SK-N-SH treated with all-trans-retinoic acid at 6 μM for 48 hours (cell line): ENCODE measurements around the gene LRRK1.

ENCODE experiments used
- ATAC-seq: fragments of 200-7000 bp; cut with Tn5 transposase; 3 replicates; pipeline ENCODE4 v1.9.1; 2020; ENCODE audit warnings: mild to moderate bottlenecking, moderate library complexity
- ARNTL ChIP-seq: fragments of 450-650 bp; formaldehyde crosslinking; IDR thresholded peaks from 2 replicates; pipeline ENCODE4 v1.5.0; 2020; ENCODE audit warnings: low read depth, mild to moderate bottlenecking, moderate library complexity, borderline replicate concordance
- BACH2 ChIP-seq: fragments of 250-450 bp; sonication (Bioruptor Pico); IDR thresholded peaks from 2 replicates; pipeline ENCODE4 v1.9.0; 2021; ENCODE audit warnings: mild to moderate bottlenecking, borderline replicate concordance
- CSDC2 ChIP-seq: fragments of 250-450 bp; sonication (Bioruptor Pico); IDR thresholded peaks from 2 replicates; pipeline ENCODE4 v1.5.0; 2020; ENCODE audit warnings: mild to moderate bottlenecking, moderate library complexity
- ESRRG ChIP-seq: fragments of 250-450 bp; sonication (Bioruptor Pico); IDR thresholded peaks from 2 replicates; pipeline ENCODE4 v1.6.1; 2021; ENCODE audit warnings: mild to moderate bottlenecking
- GLIS3 ChIP-seq: fragments of 250-450 bp; sonication (Bioruptor Pico); IDR thresholded peaks from 2 replicates; pipeline ENCODE4 v1.5.0; 2020; ENCODE audit warnings: mild to moderate bottlenecking, moderate library complexity
- ISL1 ChIP-seq: fragments of 250-450 bp; sonication (Bioruptor Pico); IDR thresholded peaks from 2 replicates; pipeline ENCODE4 v2.1.2; 2022; ENCODE audit warnings: mild to moderate bottlenecking, moderate library complexity
- OSR1 ChIP-seq: fragments of 250-450 bp; sonication (Bioruptor Pico); IDR thresholded peaks from 2 replicates; pipeline ENCODE4 v1.8.0; 2022; ENCODE audit warnings: moderate library complexity, mild to moderate bottlenecking, inconsistent platforms
- PPARA ChIP-seq: fragments of 250-450 bp; sonication (Bioruptor Pico); IDR thresholded peaks from 2 replicates; pipeline ENCODE4 v1.5.0; 2020; ENCODE audit warnings: mild to moderate bottlenecking, borderline replicate concordance
- RARB ChIP-seq: fragments of 250-450 bp; sonication (Bioruptor Pico); IDR thresholded peaks from 2 replicates; pipeline ENCODE4 v1.8.0; 2021; ENCODE audit warnings: mild to moderate bottlenecking, moderate library complexity
- SNAI2 ChIP-seq: fragments of 250-450 bp; sonication (Bioruptor Pico); IDR thresholded peaks from 2 replicates; pipeline ENCODE4 v1.5.0; 2020; ENCODE audit warnings: mild to moderate bottlenecking, moderate library complexity
- TCF4 ChIP-seq: fragments of 250-450 bp; sonication (Bioruptor Pico); IDR thresholded peaks from 2 replicates; pipeline ENCODE4 v1.8.0; 2021; ENCODE audit warnings: mild to moderate bottlenecking, moderate library complexity, borderline replicate concordance
- TOX ChIP-seq: fragments of 250-450 bp; sonication (Bioruptor Pico); IDR thresholded peaks from 2 replicates; pipeline ENCODE4 v1.8.0; 2021; ENCODE audit warnings: mild to moderate bottlenecking, moderate library complexity, borderline replicate concordance
- ZC3H10 ChIP-seq: fragments of 250-450 bp; sonication (Bioruptor Pico); IDR thresholded peaks from 2 replicates; pipeline ENCODE4 v1.5.1; 2021; ENCODE audit warnings: mild to moderate bottlenecking, moderate library complexity
- ZFP3 ChIP-seq: fragments of 250-450 bp; sonication (Bioruptor Pico); IDR thresholded peaks from 2 replicates; pipeline ENCODE4 v1.5.0; 2020; ENCODE audit warnings: mild to moderate bottlenecking, moderate library complexity
- ZFP30 ChIP-seq: fragments of 450-650 bp; formaldehyde crosslinking; IDR thresholded peaks from 2 replicates; pipeline ENCODE4 v1.5.0; 2022; ENCODE audit warnings: mild to moderate bottlenecking, moderate library complexity
- ZNF565 ChIP-seq: fragments of 450-650 bp; formaldehyde crosslinking; conservative IDR thresholded peaks from 2 replicates; pipeline ENCODE4 v1.5.0; 2020; ENCODE audit warnings: low read depth, mild to moderate bottlenecking, moderate library complexity
- ZNF70 ChIP-seq: fragments of 450-650 bp; formaldehyde crosslinking; IDR thresholded peaks from 2 replicates; pipeline ENCODE4 v1.5.0; 2020; ENCODE audit warnings: mild to moderate bottlenecking, moderate library complexity
- ZNF8 ChIP-seq: fragments of 450-650 bp; formaldehyde crosslinking; IDR thresholded peaks from 2 replicates; pipeline ENCODE4 v1.5.0; 2020; ENCODE audit warnings: mild to moderate bottlenecking, moderate library complexity
- TF ChIP-seq, protein P1 (sequence below): fragments of 250-450 bp; sonication (Bioruptor Pico); IDR thresholded peaks from 2 replicates; pipeline ENCODE4 v1.8.0; 2020; ENCODE audit warnings: mild to moderate bottlenecking, moderate library complexity, borderline replicate concordance
- TF ChIP-seq, protein P2 (sequence below): fragments of 250-450 bp; sonication (Bioruptor Pico); IDR thresholded peaks from 2 replicates; pipeline ENCODE4 v1.5.1; 2020; ENCODE audit warnings: low read depth, mild to moderate bottlenecking, moderate library complexity
- TF ChIP-seq, protein P3 (sequence below): fragments of 250-450 bp; sonication (Bioruptor Pico); IDR thresholded peaks from 2 replicates; pipeline ENCODE4 v1.5.1; 2021; ENCODE audit warnings: mild to moderate bottlenecking, moderate library complexity
- TF ChIP-seq, protein P4 (sequence below): fragments of 250-450 bp; sonication (Bioruptor Pico); IDR thresholded peaks from 2 replicates; pipeline ENCODE4 v1.8.0; 2021; ENCODE audit warnings: low read depth, mild to moderate bottlenecking, moderate library complexity, borderline replicate concordance
- TF ChIP-seq, protein P5 (sequence below): fragments of 250-450 bp; sonication (Bioruptor Pico); IDR thresholded peaks from 2 replicates; pipeline ENCODE4 v1.5.0; 2020; ENCODE audit warnings: mild to moderate bottlenecking, moderate library complexity

Gene LRRK1

DNA sequence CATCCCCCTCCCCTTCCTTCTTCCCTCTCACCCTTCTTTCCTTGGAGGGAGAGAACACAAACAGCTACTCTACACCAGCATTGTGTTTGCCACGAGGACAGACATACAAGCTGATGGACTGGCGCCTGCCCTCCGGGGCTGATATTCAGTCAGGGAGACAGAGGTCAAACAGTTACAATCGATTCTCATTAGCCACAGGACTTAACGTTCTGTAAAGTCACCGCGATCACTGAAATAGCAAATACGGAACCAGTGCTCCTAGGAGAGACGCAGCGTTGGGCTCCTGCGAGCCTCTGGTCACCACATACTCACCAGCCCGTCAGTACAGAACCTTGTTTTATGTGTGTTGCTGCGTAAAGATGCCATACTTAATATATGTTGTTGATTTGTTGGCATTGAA is 108.8 kb downstream of the LRRK1 start (continued):
- TF ChIP-seq CSDC2 (CRISPR knock-in tag) (no peak), TCF4 (CRISPR knock-in tag) (no peak), RARB (no peak), ZNF8 (CRISPR knock-in tag) (no peak), TOX (no peak), ARNTL (no peak)

DNA sequence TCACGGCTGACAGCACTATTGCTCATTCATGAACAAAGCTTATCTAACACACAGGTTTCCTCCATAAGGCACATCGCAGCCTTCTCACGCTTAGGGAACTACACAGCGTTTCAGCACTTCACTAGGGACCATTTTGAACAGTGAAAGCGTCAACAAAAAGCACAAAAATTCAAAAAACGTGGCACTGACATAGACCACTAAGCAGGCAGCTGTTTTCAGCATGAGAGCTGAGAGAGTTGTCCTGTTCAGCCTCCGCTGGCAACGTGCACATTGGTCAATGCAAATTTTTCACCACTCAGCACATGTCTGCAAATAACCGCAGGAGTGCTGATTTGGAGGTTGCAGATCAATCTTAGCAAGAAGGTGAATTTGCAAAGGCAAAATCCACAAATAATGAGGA is 109.2 kb downstream of the LRRK1 start:
- TF ChIP-seq ZNF8 (CRISPR knock-in tag) (no peak), ZFP3 (CRISPR knock-in tag) (no peak), TOX (no peak), TCF4 (CRISPR knock-in tag) (no peak), ZNF565 (no peak), ZC3H10 (CRISPR knock-in tag) (no peak), ISL1 (CRISPR knock-in tag) (no peak)
- no peak for ATAC-seq

DNA sequence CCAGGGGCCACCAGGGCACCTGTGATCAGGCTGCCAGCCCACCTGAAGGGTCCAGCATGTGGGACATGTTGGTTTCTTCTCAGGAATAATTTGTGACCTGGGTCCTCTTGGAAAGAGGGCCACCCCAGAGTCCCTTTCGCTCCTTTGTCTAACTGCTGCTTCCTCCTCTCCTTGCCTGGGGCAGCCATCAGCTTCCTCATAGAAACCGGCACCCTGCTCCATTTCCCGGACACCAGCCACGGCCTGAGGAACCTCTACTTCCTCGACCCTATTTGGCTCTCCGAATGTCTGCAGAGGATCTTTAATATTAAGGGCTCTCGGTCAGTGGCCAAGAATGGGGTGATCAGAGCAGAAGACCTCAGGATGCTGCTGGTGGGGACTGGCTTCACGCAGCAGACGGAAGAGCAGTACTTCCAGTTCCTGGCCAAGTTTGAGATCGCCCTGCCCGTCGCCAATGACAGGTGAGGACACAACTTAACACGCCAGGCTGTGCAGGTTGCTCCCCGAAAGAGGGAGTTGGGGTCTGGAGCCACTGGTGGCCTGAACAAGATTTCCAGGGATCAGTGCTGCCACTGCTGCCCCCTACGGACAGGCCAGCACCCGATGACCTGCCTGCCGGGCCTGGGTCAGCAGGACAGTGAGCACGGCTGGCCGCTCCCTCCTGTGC is 109.7 kb downstream of the LRRK1 start:
- TF ChIP-seq RARB (no peak), CSDC2 (CRISPR knock-in tag) (no peak), ESRRG (no peak), ZFP3 (CRISPR knock-in tag) (no peak), ZNF565 (no peak), ZNF70 (CRISPR knock-in tag) (no peak), TOX (no peak)
- TF ChIP-seq, protein P1, sequence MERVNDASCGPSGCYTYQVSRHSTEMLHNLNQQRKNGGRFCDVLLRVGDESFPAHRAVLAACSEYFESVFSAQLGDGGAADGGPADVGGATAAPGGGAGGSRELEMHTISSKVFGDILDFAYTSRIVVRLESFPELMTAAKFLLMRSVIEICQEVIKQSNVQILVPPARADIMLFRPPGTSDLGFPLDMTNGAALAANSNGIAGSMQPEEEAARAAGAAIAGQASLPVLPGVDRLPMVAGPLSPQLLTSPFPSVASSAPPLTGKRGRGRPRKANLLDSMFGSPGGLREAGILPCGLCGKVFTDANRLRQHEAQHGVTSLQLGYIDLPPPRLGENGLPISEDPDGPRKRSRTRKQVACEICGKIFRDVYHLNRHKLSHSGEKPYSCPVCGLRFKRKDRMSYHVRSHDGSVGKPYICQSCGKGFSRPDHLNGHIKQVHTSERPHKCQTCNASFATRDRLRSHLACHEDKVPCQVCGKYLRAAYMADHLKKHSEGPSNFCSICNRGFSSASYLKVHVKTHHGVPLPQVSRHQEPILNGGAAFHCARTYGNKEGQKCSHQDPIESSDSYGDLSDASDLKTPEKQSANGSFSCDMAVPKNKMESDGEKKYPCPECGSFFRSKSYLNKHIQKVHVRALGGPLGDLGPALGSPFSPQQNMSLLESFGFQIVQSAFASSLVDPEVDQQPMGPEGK (CRISPR knock-in tag) = no peak
- no peak for ATAC-seq

DNA sequence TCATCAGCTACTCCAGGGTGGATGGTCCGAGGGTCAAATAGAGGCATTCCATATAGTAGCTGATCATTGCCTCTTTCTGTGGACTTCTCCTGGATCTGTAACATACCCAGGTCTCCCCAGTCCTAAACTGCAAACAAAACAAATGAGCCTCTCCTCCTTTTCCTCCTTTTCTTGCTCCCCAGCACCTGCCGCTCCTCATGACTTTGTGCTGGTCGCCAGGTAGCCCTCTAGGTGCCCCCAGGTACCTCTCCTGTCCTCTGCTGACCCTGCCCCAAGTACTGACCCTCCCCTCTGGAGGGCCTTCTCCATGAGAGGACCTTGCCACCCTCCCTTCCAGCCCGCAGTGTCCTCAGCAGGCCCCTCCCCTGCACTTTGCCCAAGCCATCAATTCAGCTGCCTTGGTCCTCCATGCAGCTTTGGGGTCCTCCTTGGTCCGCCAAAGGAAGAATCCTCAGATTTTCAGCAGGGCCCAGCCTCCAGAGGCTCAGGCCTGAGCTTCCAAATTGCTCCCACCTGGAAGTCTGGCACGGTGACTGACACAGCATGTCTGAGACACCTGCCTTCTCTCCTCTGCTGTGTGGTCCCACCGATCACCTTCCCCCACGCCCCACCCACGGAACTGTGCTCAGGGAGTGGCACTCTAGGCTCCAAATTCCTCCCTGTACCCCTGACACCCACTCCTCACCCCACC is 111.0 kb downstream of the LRRK1 start:
- no peak for ATAC-seq
- TF ChIP-seq CSDC2 (CRISPR knock-in tag) (no peak), SNAI2 (no peak), ARNTL (no peak), ZFP30 (no peak), PPARA (no peak), RARB (no peak), OSR1 (no peak), ZNF8 (CRISPR knock-in tag) (no peak), ZFP3 (CRISPR knock-in tag) (no peak), BACH2 (no peak), TOX (no peak)
- TF ChIP-seq, protein P2, sequence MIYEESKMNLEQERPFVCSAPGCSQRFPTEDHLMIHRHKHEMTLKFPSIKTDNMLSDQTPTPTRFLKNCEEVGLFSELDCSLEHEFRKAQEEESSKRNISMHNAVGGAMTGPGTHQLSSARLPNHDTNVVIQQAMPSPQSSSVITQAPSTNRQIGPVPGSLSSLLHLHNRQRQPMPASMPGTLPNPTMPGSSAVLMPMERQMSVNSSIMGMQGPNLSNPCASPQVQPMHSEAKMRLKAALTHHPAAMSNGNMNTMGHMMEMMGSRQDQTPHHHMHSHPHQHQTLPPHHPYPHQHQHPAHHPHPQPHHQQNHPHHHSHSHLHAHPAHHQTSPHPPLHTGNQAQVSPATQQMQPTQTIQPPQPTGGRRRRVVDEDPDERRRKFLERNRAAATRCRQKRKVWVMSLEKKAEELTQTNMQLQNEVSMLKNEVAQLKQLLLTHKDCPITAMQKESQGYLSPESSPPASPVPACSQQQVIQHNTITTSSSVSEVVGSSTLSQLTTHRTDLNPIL (CRISPR knock-in tag) = no peak

DNA sequence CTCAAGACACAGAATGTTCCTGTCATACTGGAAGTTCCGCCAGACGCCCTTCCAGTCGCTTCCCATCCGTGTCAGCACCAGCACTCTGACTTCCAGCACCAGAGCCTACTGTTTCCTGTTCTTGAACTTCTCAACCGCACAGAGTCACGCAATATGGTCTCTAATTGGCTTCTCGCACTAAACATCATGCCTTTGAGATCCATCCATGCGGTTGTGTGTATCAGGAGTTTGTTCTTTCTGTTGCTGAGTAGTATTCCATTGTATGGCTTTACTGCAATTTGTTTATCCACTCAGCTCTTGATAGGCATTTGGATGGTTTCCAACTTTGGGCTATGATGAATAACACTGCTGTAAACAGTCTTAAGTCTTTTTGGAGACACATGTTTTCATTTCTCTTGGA is 112.1 kb downstream of the LRRK1 start:
- no peak; the same call in 2 of the 3 replicates for ATAC-seq
- TF ChIP-seq TCF4 (CRISPR knock-in tag) = no peak
- TF ChIP-seq, protein P1 (CRISPR knock-in tag) = no peak
- TF ChIP-seq ESRRG = no peak
- TF ChIP-seq, protein P3, sequence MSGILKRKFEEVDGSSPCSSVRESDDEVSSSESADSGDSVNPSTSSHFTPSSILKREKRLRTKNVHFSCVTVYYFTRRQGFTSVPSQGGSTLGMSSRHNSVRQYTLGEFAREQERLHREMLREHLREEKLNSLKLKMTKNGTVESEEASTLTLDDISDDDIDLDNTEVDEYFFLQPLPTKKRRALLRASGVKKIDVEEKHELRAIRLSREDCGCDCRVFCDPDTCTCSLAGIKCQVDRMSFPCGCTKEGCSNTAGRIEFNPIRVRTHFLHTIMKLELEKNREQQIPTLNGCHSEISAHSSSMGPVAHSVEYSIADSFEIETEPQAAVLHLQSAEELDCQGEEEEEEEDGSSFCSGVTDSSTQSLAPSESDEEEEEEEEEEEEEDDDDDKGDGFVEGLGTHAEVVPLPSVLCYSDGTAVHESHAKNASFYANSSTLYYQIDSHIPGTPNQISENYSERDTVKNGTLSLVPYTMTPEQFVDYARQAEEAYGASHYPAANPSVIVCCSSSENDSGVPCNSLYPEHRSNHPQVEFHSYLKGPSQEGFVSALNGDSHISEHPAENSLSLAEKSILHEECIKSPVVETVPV = no peak
- TF ChIP-seq ZNF565 = no peak
- TF ChIP-seq, protein P4, sequence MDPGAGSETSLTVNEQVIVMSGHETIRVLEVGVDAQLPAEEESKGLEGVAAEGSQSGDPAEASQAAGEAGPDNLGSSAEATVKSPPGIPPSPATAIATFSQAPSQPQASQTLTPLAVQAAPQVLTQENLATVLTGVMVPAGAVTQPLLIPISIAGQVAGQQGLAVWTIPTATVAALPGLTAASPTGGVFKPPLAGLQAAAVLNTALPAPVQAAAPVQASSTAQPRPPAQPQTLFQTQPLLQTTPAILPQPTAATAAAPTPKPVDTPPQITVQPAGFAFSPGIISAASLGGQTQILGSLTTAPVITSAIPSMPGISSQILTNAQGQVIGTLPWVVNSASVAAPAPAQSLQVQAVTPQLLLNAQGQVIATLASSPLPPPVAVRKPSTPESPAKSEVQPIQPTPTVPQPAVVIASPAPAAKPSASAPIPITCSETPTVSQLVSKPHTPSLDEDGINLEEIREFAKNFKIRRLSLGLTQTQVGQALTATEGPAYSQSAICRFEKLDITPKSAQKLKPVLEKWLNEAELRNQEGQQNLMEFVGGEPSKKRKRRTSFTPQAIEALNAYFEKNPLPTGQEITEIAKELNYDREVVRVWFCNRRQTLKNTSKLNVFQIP (CRISPR knock-in tag) = no peak
- no peak for TF ChIP-seq ARNTL
- TF ChIP-seq GLIS3 (CRISPR knock-in tag) = no peak
- TF ChIP-seq ZNF70 (CRISPR knock-in tag) = no peak
- TF ChIP-seq ISL1 (CRISPR knock-in tag) = no peak
- no peak for TF ChIP-seq ZC3H10 (CRISPR knock-in tag)
- TF ChIP-seq RARB = no peak
- no peak for TF ChIP-seq ZNF8 (CRISPR knock-in tag)
- TF ChIP-seq TOX = no peak
- TF ChIP-seq, protein P5, sequence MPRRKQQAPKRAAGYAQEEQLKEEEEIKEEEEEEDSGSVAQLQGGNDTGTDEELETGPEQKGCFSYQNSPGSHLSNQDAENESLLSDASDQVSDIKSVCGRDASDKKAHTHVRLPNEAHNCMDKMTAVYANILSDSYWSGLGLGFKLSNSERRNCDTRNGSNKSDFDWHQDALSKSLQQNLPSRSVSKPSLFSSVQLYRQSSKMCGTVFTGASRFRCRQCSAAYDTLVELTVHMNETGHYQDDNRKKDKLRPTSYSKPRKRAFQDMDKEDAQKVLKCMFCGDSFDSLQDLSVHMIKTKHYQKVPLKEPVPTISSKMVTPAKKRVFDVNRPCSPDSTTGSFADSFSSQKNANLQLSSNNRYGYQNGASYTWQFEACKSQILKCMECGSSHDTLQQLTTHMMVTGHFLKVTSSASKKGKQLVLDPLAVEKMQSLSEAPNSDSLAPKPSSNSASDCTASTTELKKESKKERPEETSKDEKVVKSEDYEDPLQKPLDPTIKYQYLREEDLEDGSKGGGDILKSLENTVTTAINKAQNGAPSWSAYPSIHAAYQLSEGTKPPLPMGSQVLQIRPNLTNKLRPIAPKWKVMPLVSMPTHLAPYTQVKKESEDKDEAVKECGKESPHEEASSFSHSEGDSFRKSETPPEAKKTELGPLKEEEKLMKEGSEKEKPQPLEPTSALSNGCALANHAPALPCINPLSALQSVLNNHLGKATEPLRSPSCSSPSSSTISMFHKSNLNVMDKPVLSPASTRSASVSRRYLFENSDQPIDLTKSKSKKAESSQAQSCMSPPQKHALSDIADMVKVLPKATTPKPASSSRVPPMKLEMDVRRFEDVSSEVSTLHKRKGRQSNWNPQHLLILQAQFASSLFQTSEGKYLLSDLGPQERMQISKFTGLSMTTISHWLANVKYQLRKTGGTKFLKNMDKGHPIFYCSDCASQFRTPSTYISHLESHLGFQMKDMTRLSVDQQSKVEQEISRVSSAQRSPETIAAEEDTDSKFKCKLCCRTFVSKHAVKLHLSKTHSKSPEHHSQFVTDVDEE (CRISPR knock-in tag) = no peak
